Mononuclear cell (primary cell): Measurements from ENCODE around the gene PAGR1. TPM values are rescaled to one million over a fixed set of nuclear protein-coding genes. Genes with fewer than 3 reads are reported as not detected.
A peak's percentile ranks its signal among the peaks of the same experiment; 100 is the strongest.

ENCODE experiments used
- H3K27me3 ChIP-seq: 2 replicates; pipeline ENCODE4 v1.6.0; 2011; ENCODE audit warnings: low read length, control low read depth; ENCODE audit not compliant: insufficient read depth
- H3K4me1 ChIP-seq: 2 replicates; pipeline ENCODE4 v1.5.1; 2011; ENCODE audit warnings: mild to moderate bottlenecking, low read length, control low read depth; ENCODE audit not compliant: insufficient read depth
- H3K4me3 ChIP-seq: 2 replicates; pipeline ENCODE4 v1.5.1; 2011; ENCODE audit warnings: mild to moderate bottlenecking, low read length, moderate library complexity
- H3K9me3 ChIP-seq: 2 replicates; pipeline ENCODE4 v1.5.1; 2011; ENCODE audit warnings: low read depth, mild to moderate bottlenecking, control low read depth, low read length
- total RNA-seq: library from RNA; depleted of rRNA; stranded (reverse); fragments of >200 nt; gene quantifications from one replicate; pipeline ENCODE4 v1.2.3, GENCODE V29; 2012

Gene PAGR1
- total RNA-seq, 1 donor, result 14.4 TPM

DNA sequence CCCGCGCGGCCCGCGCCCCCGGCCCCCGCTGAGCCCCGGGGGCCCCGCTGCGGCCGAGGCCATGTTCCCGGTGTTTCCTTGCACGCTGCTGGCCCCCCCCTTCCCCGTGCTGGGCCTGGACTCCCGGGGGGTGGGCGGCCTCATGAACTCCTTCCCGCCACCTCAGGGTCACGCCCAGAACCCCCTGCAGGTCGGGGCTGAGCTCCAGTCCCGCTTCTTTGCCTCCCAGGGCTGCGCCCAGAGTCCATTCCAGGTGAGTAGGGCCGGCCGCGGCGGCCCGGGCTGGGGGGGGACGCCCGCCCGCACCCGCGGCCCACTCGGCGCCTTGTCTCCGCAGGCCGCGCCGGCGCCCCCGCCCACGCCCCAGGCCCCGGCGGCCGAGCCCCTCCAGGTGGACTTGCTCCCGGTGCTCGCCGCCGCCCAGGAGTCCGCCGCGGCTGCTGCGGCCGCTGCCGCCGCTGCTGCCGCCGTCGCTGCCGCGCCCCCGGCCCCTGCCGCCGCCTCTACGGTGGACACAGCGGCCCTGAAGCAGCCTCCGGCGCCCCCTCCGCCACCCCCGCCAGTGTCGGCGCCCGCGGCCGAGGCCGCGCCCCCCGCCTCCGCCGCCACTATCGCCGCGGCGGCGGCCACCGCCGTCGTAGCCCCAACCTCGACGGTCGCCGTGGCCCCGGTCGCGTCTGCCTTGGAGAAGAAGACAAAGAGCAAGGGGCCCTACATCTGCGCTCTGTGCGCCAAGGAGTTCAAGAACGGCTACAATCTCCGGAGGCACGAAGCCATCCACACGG lies 9.1 kb upstream of the PAGR1 start:
- Histone ChIP-seq H3K4me1 (peaks cover 60% of the 10 kb centered on the region), H3K27me3 (no peaks in the 10 kb centered on the region), H3K4me3 (peak overlapping the region; percentile 54), H3K9me3 (no peaks in the 10 kb centered on the region)

GRCh38 chr16:29807426-29808218 lies 8.3 kb upstream of the PAGR1 start:
- peak overlapping the region; percentile 54 for H3K4me3 ChIP-seq
- H3K27me3 ChIP-seq, result peaks cover 5% of the 10 kb centered on the region
- no peaks in the 10 kb centered on the region for H3K9me3 ChIP-seq
- peaks cover 66% of the 10 kb centered on the region for H3K4me1 ChIP-seq

GRCh38 chr16:29808219-29808900 lies 7.6 kb upstream of the PAGR1 start:
- Histone ChIP-seq H3K27me3 (peaks cover 6% of the 10 kb centered on the region), H3K4me1 (peaks cover 66% of the 10 kb centered on the region), H3K4me3 (peak overlapping the region; percentile 54), H3K9me3 (no peaks in the 10 kb centered on the region)

DNA sequence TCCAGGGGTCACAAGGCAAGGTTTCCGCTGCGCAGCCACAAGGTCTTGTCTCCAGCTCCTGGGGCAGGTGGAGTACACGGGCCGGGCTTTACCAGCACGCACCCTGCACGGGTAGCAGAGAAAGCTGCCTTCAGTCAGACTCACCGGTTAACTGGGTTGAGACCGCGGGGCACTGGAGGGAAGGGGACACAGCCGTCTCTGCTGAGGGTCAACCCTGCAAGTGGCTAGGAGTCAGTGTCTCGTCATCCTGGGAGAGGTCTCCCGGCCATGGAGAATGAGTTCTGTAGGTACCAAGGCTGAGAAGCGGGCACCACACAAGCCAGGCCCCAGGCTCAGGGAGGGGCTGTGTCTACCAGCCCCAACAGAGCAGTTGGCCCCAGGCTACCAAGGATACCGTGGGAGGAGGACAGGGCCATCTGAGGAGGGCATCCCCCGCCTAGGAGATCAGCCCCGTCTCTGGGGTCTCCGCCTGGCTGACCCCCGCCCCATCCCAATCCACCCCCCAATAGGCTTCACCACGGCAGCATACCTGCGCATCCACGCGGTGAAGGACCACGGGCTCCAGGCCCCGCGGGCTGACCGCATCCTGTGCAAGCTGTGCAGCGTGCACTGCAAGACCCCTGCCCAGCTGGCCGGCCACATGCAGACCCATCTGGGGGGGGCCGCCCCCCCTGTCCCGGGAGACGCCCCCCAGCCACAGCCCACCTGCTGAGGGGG lies 6.8 kb upstream of the PAGR1 start:
- H3K4me3 ChIP-seq, result no peak overlapping the region

DNA sequence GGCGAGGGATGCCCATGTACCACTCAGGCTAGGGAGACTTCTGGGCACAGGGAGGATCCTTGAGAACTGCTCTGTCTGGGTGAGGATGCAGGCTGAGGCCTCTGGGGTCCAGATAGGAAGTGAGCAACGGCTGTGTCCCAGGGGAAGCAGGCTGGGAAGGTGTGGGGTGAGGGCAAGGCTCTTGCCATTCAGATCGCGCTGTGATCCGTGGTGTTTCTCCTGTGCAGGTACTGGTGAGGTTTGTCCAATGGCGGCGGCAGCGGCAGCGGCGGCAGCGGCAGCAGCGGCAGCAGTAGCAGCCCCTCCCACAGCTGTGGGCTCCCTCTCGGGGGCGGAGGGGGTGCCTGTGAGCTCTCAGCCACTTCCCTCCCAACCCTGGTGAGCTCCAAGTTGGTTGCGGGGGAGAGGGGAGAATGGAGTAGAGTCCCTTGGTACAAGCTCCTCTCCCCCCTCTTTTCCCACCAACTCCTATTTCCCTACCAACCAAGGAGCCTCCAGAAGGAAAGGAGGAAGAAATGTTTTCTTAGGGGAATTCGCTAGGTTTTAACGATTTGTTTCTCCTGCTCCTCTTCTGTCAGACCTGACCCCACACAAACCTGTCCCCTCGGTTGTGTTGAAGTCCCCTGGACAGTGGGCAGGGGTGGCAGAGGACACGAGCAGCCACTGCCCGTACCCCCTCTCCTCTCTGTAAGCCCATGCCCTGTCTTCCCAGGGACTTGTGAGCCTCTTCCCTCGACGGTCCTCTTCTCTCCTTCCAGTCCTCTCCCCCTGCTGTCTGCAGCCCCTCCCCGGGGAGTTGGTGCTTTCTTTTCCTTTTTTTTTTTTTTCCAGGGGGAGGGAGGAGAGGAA lies 5.9 kb upstream of the PAGR1 start:
- no peaks in the 10 kb centered on the region for H3K9me3 ChIP-seq
- no peak overlapping the region for H3K4me3 ChIP-seq
- H3K4me1 ChIP-seq, result peaks cover 59% of the 10 kb centered on the region

More for the DNA sequence above, 6.8 kb upstream of the PAGR1 start:
- Histone ChIP-seq H3K4me1 (peaks cover 61% of the 10 kb centered on the region), H3K27me3 (peaks cover 6% of the 10 kb centered on the region), H3K9me3 (no peaks in the 10 kb centered on the region)

GRCh38 chr16:29810699-29811169 lies 5.2 kb upstream of the PAGR1 start:
- peaks cover 64% of the 10 kb centered on the region for H3K4me1 ChIP-seq
- H3K27me3 ChIP-seq, result peaks cover 6% of the 10 kb centered on the region
- H3K4me3 ChIP-seq, result peak overlapping the region; percentile 24
- no peaks in the 10 kb centered on the region for H3K9me3 ChIP-seq

More for the DNA sequence above, 5.9 kb upstream of the PAGR1 start:
- H3K27me3 ChIP-seq, result peaks cover 6% of the 10 kb centered on the region

DNA sequence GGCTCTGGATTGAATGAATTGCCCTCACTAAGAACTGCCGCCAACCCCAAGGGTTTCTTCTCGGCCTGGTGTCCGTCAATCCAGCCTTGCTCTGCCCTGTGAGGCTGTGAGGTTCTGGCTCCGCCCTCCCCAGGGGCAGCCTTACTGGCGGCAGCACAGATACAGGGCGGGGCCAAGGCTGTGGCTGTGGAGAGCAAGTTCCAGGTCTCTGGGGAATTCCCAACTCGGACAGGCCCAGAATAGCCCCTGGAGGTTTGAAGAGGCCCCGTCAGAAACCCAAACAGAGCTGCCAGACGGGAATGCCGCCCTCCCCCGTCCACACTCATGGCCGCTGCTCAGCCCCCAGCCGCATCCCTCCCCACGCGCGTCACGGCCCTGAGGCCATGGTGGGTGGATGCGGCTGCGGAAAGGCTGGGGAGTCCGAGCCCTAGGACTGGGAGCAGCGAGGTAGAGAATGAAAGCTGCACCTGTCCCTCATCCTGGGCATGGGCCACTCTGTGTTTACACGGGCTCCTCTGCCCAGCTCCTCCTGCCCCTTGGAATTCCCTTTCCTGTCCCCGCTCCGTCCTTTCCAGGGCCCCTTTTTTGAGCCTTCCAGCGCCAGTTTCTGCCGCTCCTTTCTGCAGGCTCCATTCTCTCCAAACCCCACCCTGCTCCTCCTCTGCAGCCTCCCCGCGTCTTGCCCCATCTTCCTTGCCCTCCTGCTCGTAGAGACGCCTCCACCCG lies 4.6 kb upstream of the PAGR1 start:
- H3K4me1 ChIP-seq, result peaks cover 64% of the 10 kb centered on the region
- peak overlapping the region; percentile 24 for H3K4me3 ChIP-seq
- H3K27me3 ChIP-seq, result peaks cover 6% of the 10 kb centered on the region
- no peaks in the 10 kb centered on the region for H3K9me3 ChIP-seq

DNA sequence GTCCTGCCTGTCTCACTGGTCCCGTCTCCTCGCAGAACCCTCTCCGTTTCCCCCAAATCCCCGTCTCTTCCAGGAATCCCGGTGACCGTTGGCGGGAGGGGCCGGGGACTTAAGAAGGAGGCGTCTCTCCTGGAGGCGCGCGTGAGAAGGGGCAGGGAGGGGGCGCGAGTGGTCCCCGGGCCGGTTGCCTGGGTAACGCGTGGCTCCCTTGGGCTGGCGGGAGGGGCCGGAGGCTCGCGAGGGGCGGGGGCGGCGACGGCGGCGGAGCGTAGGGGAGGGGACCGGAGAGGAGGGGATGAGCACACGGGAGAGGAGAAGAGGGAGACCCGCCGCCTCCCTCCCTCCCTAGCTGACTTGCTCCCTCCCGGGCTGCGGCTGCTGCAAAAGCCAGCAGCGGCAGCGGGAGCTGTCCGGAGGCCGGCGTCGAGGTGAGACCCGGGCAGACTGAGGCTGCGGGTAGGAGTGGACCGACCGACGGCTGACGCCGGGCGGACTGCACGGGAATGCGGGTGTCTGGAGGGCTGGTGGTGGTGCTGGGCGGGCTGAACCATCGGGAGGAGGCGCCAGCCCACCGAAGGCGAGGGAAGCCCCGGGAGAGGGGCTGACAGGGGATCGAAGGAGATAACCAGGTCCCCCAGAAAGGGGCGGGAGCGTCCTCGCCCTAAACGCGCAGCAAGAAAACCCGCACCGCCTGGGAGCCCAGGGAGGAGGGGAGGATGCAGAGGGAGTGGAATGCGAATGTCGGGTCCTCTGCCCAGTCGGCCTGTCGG lies 3.9 kb upstream of the PAGR1 start, which contains the start of gene PRRT2:
Gene PRRT2 (plus strand): TSS at position 298 of the 770 bp plus-strand sequence. CDS start 862 bp downstream, outside the sequence.
- Histone ChIP-seq H3K4me1 (peaks cover 71% of the 10 kb centered on the region), H3K27me3 (peaks cover 6% of the 10 kb centered on the region), H3K9me3 (no peaks in the 10 kb centered on the region), H3K4me3 (peak within 1 kb of the TSS; percentile 24)

GRCh38 chr16:29812754-29813643 lies 3.0 kb upstream of the PAGR1 start:
- Histone ChIP-seq H3K4me1 (peaks cover 71% of the 10 kb centered on the region), H3K4me3 (no peak overlapping the region), H3K9me3 (no peaks in the 10 kb centered on the region), H3K27me3 (peaks cover 6% of the 10 kb centered on the region)

DNA sequence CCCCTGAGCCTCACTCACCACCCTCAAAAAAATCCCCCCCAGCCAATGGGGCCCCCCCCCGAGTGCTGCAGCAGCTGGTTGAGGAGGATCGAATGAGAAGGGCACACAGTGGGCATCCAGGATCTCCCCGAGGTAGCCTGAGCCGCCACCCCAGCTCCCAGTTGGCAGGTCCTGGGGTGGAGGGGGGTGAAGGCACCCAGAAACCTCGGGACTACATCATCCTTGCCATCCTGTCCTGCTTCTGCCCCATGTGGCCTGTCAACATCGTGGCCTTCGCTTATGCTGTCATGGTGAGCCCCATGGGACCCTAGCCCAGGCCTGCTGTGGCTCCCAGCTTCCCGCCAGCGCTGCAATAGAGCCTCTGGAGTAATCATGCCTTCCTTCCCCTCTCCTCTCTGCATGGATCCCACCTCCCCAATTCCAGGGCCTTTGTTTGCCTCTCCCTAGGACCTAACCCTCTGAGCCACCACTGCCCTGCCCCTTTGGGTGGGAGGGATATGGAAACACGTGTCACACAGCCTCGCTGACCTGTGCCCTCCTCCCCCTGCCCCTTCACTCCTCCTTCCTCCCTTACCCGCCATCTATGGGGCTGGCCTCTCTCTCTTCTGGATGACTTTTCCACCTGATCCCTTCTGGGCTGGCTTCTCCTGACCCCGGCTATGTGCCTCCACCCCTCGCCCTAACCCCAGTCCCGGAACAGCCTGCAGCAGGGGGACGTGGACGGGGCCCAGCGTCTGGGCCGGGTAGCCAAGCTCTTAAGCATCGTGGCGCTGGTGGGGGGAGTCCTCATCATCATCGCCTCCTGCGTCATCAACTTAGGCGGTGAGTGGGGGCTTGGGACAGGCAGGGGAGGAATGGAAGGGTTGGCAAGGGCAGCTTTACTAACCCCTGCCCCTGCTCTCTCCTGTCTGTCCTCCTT lies 2.0 kb upstream of the PAGR1 start:
- H3K9me3 ChIP-seq, result no peaks in the 10 kb centered on the region
- peaks cover 6% of the 10 kb centered on the region for H3K27me3 ChIP-seq
- H3K4me1 ChIP-seq, result peaks cover 68% of the 10 kb centered on the region
- no peak overlapping the region for H3K4me3 ChIP-seq

- Histone ChIP-seq H3K4me1 (peaks cover 69% of the 10 kb centered on the region), H3K9me3 (no peaks in the 10 kb centered on the region), H3K4me3 (no peak overlapping the region), H3K27me3 (peaks cover 6% of the 10 kb centered on the region)
Observed at GRCh38 chr16:29814592-29814991, 1.4 kb upstream of the PAGR1 start.
